Loucy (cell line): ENCODE results near the gene CBX4.

ENCODE experiments used
- CTCF ChIP-seq: fragments of 200-600 bp; sonication (generic); conservative IDR thresholded peaks from 2 replicates; pipeline ENCODE4 v1.5.1; 2014; ENCODE audit warnings: mild to moderate bottlenecking, antibody characterized with exemption, low read length
- EZH2phosphoT487 ChIP-seq: fragments of 200-600 bp; IDR thresholded peaks from 2 replicates; pipeline ENCODE4 v1.6.1; 2018; ENCODE audit warnings: antibody characterized with exemption, mild to moderate bottlenecking, moderate library complexity, borderline replicate concordance

- TF ChIP-seq CTCF (no peak), EZH2phosphoT487 (no peak)
Measured at GRCh38 chr17:79783891-79784290, 55.3 kb downstream of the CBX4 start.
